Liver (tissue), 3 donors: ENCODE measurements around the gene PRRG4.
"Not testable (repeated sequence)": the region's sequence is repeated elsewhere in the genome, so short reads cannot be mapped to it uniquely, and the experiment has no call there.

Experiments used
- ATF3 ChIP-seq: IDR thresholded peaks from 2 replicates; pipeline ENCODE4 v1.6.1; 2016; ENCODE audit warnings: antibody characterized with exemption
- EGR1 ChIP-seq, 2 donors: IDR thresholded peaks; 2 replicates each; pipeline ENCODE4 v1.6.1; 2016 to 2018; ENCODE audit warnings: antibody characterized with exemption in 2 of 2, low read depth in 2 of 2
- FOXA1 ChIP-seq: IDR thresholded peaks from 2 replicates; pipeline ENCODE4 v1.6.1; 2016; ENCODE audit warnings: antibody characterized with exemption
- JUND ChIP-seq, 2 donors: IDR thresholded peaks; 2 replicates each; pipeline ENCODE4 v1.6.1; 2016; ENCODE audit warnings: antibody characterized with exemption in 2 of 2
- MAX ChIP-seq: IDR thresholded peaks from 2 replicates; pipeline ENCODE4 v1.6.1; 2016; ENCODE audit warnings: antibody characterized with exemption
- NR2F2 ChIP-seq: IDR thresholded peaks from 2 replicates; pipeline ENCODE4 v1.6.1; 2016; ENCODE audit warnings: antibody characterized with exemption
- RAD21 ChIP-seq, 2 donors: IDR thresholded peaks; 2 replicates each; pipeline ENCODE4 v1.6.1; 2016; ENCODE audit warnings: antibody characterized with exemption in 2 of 2, mild to moderate bottlenecking in 2 of 2
- REST ChIP-seq: IDR thresholded peaks from 2 replicates; pipeline ENCODE4 v1.6.1; 2016; ENCODE audit warnings: antibody characterized with exemption, mild to moderate bottlenecking
- RXRA ChIP-seq, 2 donors: IDR thresholded peaks; 2 replicates each; pipeline ENCODE4 v1.6.1; 2017 to 2018; ENCODE audit warnings: antibody characterized with exemption in 2 of 2, mild to moderate bottlenecking in 1 of 2
- SP1 ChIP-seq: IDR thresholded peaks from 2 replicates; pipeline ENCODE4 v1.6.1; 2018; ENCODE audit warnings: antibody characterized with exemption, mild to moderate bottlenecking
- TAF1 ChIP-seq: conservative IDR thresholded peaks from 2 replicates; pipeline ENCODE4 v1.6.1; 2016; ENCODE audit warnings: antibody characterized with exemption, mild to moderate bottlenecking
- YY1 ChIP-seq: IDR thresholded peaks from 2 replicates; pipeline ENCODE4 v1.6.1; 2016; ENCODE audit warnings: antibody characterized with exemption, mild to moderate bottlenecking
- TF ChIP-seq, protein P1 (sequence below): fragments of 150-350 bp; IDR thresholded peaks from 2 replicates; pipeline ENCODE4 v1.5.1; 2017; ENCODE audit warnings: improper control_type of control experiment, low read depth, low read length; ENCODE audit not compliant: missing input control
- donor health status: healthy.
- donor health status: healthy.

- TF ChIP-seq, protein P1, sequence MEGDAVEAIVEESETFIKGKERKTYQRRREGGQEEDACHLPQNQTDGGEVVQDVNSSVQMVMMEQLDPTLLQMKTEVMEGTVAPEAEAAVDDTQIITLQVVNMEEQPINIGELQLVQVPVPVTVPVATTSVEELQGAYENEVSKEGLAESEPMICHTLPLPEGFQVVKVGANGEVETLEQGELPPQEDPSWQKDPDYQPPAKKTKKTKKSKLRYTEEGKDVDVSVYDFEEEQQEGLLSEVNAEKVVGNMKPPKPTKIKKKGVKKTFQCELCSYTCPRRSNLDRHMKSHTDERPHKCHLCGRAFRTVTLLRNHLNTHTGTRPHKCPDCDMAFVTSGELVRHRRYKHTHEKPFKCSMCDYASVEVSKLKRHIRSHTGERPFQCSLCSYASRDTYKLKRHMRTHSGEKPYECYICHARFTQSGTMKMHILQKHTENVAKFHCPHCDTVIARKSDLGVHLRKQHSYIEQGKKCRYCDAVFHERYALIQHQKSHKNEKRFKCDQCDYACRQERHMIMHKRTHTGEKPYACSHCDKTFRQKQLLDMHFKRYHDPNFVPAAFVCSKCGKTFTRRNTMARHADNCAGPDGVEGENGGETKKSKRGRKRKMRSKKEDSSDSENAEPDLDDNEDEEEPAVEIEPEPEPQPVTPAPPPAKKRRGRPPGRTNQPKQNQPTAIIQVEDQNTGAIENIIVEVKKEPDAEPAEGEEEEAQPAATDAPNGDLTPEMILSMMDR = not testable (repeated sequence)
- TF ChIP-seq FOXA1; YY1; RAD21 (IDR thresholded peaks at IDR 0.05); TAF1; SP1; NR2F2; EGR1 (IDR thresholded peaks at IDR 0.05; ENCODE audit: low read depth in 2 of 2); ATF3; REST; MAX; RXRA (IDR thresholded peaks at IDR 0.05); JUND (IDR thresholded peaks at IDR 0.05): not testable (repeated sequence)
Observed at GRCh38 chr11:32888384-32888710, 58.6 kb downstream of the PRRG4 start.
